H9 (cell line): ENCODE measurements around the gene PRDX1. TPM values are rescaled to one million over a fixed set of nuclear protein-coding genes. Genes with fewer than 3 reads are reported as not detected.
"Not testable (repeated sequence)": the region's sequence is repeated elsewhere in the genome, so short reads cannot be mapped to it uniquely, and the experiment has no call there.

Experiments
- DNase-seq: peaks from one replicate; pipeline ENCODE4 v3.0.0-alpha.2; 2017
- H2AFZ ChIP-seq: one replicate; pipeline ENCODE4 v1.6.1; 2013; ENCODE audit warnings: mild to moderate bottlenecking, low read length, control low read depth, moderate library complexity
- H2AK5ac ChIP-seq: 2 replicates; pipeline ENCODE4 v1.6.1; 2013; ENCODE audit warnings: low read length, control low read depth, mixed read lengths; ENCODE audit not compliant: insufficient read length
- H2BK120ac ChIP-seq: one replicate; pipeline ENCODE4 v1.6.1; 2013; ENCODE audit warnings: low read depth, mild to moderate bottlenecking, low read length, control low read depth, inconsistent platforms; ENCODE audit not compliant: poor library complexity, severe bottlenecking
- H2BK12ac ChIP-seq: 2 replicates; pipeline ENCODE4 v1.6.1; 2013; ENCODE audit warnings: low read length, control low read depth, mixed read lengths, low read depth; ENCODE audit not compliant: insufficient read length
- H2BK15ac ChIP-seq: 2 replicates; pipeline ENCODE4 v1.6.1; 2013; ENCODE audit warnings: low read depth, low read length, control low read depth
- H2BK20ac ChIP-seq: one replicate; pipeline ENCODE4 v1.6.1; 2013; ENCODE audit warnings: low read depth, mild to moderate bottlenecking, low read length, control low read depth, inconsistent platforms; ENCODE audit not compliant: poor library complexity, severe bottlenecking
- H2BK5ac ChIP-seq: 2 replicates; pipeline ENCODE4 v1.6.1; 2013; ENCODE audit warnings: low read length, control low read depth, mixed read lengths; ENCODE audit not compliant: insufficient read length
- H3K14ac ChIP-seq: 2 replicates; pipeline ENCODE4 v1.6.1; 2013; ENCODE audit warnings: low read length, control low read depth; ENCODE audit not compliant: insufficient read depth
- H3K18ac ChIP-seq: 2 replicates; pipeline ENCODE4 v1.6.1; 2013; ENCODE audit warnings: low read depth, mild to moderate bottlenecking, mixed read lengths, low read length, control low read depth; ENCODE audit not compliant: insufficient read length
- H3K23ac ChIP-seq: 2 replicates; pipeline ENCODE4 v1.6.1; 2013; ENCODE audit warnings: low read length, control low read depth, mixed read lengths, low read depth; ENCODE audit not compliant: insufficient read length
- H3K23me2 ChIP-seq: 2 replicates; pipeline ENCODE4 v1.6.1; 2013; ENCODE audit warnings: low read depth, mild to moderate bottlenecking, mixed read lengths, low read length, control low read depth; ENCODE audit not compliant: insufficient read length, poor library complexity, severe bottlenecking
- H3K27ac ChIP-seq: 2 replicates; pipeline ENCODE4 v1.5.1; 2013; ENCODE audit warnings: low read length, control low read depth, mixed read lengths, low read depth; ENCODE audit not compliant: insufficient read length
- H3K27me3 ChIP-seq: 2 replicates; pipeline ENCODE4 v1.6.1; 2013; ENCODE audit warnings: low read length, control low read depth, inconsistent platforms; ENCODE audit not compliant: insufficient read depth
- H3K4ac ChIP-seq: 2 replicates; pipeline ENCODE4 v1.6.1; 2013; ENCODE audit warnings: low read depth, mild to moderate bottlenecking, control low read depth, inconsistent platforms, low read length, moderate library complexity
- H3K4me1 ChIP-seq: 2 replicates; pipeline ENCODE4 v1.6.1; 2013; ENCODE audit warnings: low read length, control low read depth, inconsistent platforms; ENCODE audit not compliant: insufficient read depth
- H3K4me2 ChIP-seq: 2 replicates; pipeline ENCODE4 v1.6.1; 2013; ENCODE audit warnings: low read length, control low read depth, mixed read lengths; ENCODE audit not compliant: insufficient read length, insufficient read depth
- H3K56ac ChIP-seq: 2 replicates; pipeline ENCODE4 v1.6.1; 2013; ENCODE audit warnings: low read depth, mild to moderate bottlenecking, mixed read lengths, low read length, control low read depth; ENCODE audit not compliant: insufficient read length
- H3K79me1 ChIP-seq: 2 replicates; pipeline ENCODE4 v1.6.1; 2013; ENCODE audit warnings: low read depth, mild to moderate bottlenecking, moderate library complexity, low read length, control low read depth, inconsistent platforms; ENCODE audit not compliant: insufficient read depth, poor library complexity, severe bottlenecking
- H3K79me2 ChIP-seq: 2 replicates; pipeline ENCODE4 v1.6.1; 2013; ENCODE audit warnings: low read length, control low read depth, inconsistent platforms; ENCODE audit not compliant: insufficient read depth
- H3K9ac ChIP-seq: 2 replicates; pipeline ENCODE4 v1.6.1; 2013; ENCODE audit warnings: low read length, control low read depth, mixed read lengths; ENCODE audit not compliant: insufficient read length; ENCODE audit errors: extremely low read depth
- H3K9me3 ChIP-seq: one replicate; pipeline ENCODE4 v1.6.1; 2013; ENCODE audit warnings: low read depth, low read length, inconsistent platforms; ENCODE audit not compliant: control insufficient read depth
- H3T11ph ChIP-seq: one replicate; pipeline ENCODE4 v1.6.1; 2013; ENCODE audit warnings: mild to moderate bottlenecking, low read length, control low read depth, inconsistent platforms
- H4K20me1 ChIP-seq: one replicate; pipeline ENCODE4 v1.6.1; 2013; ENCODE audit not compliant: control insufficient read depth, insufficient read length, insufficient read depth
- H4K5ac ChIP-seq: 2 replicates; pipeline ENCODE4 v1.6.1; 2013; ENCODE audit warnings: low read depth, mild to moderate bottlenecking, mixed read lengths, low read length, control low read depth; ENCODE audit not compliant: insufficient read length
- H4K8ac ChIP-seq: replicated peaks from 2 replicates; pipeline ENCODE4 v1.6.1; 2013; ENCODE audit warnings: low read length, control low read depth, mixed read lengths, low read depth; ENCODE audit not compliant: insufficient read length
- H4K91ac ChIP-seq: 2 replicates; pipeline ENCODE4 v1.6.1; 2013; ENCODE audit warnings: low read depth, mild to moderate bottlenecking, moderate library complexity, mixed read lengths, low read length, control low read depth; ENCODE audit not compliant: insufficient read length
- H3K27ac Mint-ChIP-seq, 3 experiments: 2 replicates in 2 of 3; 3 replicates in 1 of 3; pipeline ENCODE4 v1.8.0; 2020 to 2021; ENCODE audit warnings: mixed read lengths in 3 of 3, mild to moderate bottlenecking in 1 of 3, moderate library complexity in 1 of 3
- H3K27me3 Mint-ChIP-seq: 2 replicates; pipeline ENCODE4 v1.8.0; 2021; ENCODE audit warnings: low read depth, mild to moderate bottlenecking, moderate library complexity, mixed read lengths
- H3K36me3 Mint-ChIP-seq, 3 experiments: 2 replicates in 2 of 3; 3 replicates in 1 of 3; pipeline ENCODE4 v1.8.0; 2020 to 2021; ENCODE audit warnings: low read depth in 3 of 3, mixed read lengths in 3 of 3; ENCODE audit not compliant: insufficient read depth in 1 of 3
- H3K4me1 Mint-ChIP-seq, 2 experiments: 2 replicates each; pipeline ENCODE4 v1.8.0; 2020; ENCODE audit warnings: mixed read lengths in 2 of 2
- H3K4me3 Mint-ChIP-seq, 2 experiments: 2 replicates in 1 of 2; 3 replicates in 1 of 2; pipeline ENCODE4 v1.8.0; 2020 to 2021; ENCODE audit warnings: mild to moderate bottlenecking in 2 of 2, mixed read lengths in 2 of 2, moderate library complexity in 1 of 2
- H3K9me3 Mint-ChIP-seq, 2 experiments: 2 replicates in 1 of 2; 3 replicates in 1 of 2; pipeline ENCODE4 v1.8.0; 2020; ENCODE audit warnings: mild to moderate bottlenecking in 2 of 2, mixed read lengths in 2 of 2, moderate library complexity in 1 of 2
- CTCF ChIP-seq: fragments of 200-600 bp; sonication (generic); conservative IDR thresholded peaks from 3 replicates; pipeline ENCODE4 v1.8.0; 2021; ENCODE audit warnings: antibody characterized with exemption, mild to moderate bottlenecking
- WGBS: extraction: QIAGEN DNeasy Blood & Tissue Kit; methylation state at CpG from one replicate; pipeline ENCODE4 v1.1.7; 2013; ENCODE audit warnings: missing lambda C conversion rate, low lambda C conversion rate, mixed read lengths; ENCODE audit not compliant: insufficient read length; ENCODE audit errors: extremely low coverage; 5-methylcytosine and 5-hydroxymethylcytosine counted together
- total RNA-seq: library from RNA; stranded (reverse); gene quantifications from 2 replicates; pipeline ENCODE4 v1.2.1, GENCODE V29; 2021

PRDX1 gene
- total RNA-seq, 1 experiment from 2014 or later = 1,003 TPM

DNA sequence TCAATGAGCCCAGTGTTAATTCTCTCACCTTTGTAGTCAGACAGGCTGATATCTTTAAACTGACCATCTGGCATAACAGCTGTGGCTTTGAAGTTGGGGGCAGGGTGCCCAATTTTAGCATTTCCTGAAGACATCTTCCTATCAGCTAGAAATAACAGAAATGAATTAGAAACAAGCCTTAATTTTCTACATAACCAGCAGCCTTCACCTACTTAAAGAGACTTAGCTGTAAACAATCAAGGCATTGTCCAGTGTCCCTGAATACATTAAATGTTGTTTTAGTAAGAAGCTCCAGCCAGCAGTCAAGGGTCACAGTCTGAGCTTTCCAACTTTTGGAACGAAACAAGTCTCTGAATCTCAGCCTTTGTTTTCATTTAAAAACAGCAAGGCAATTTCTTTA, 2.8 kb downstream of the PRDX1 start:
- H3K4me2 ChIP-seq = peak overlapping the region; percentile 75
- peaks cover 5% of the 10 kb centered on the region for H3K23me2 ChIP-seq
- no CpG with 5 or more reads among the region's 1 CpG for WGBS
- no peak overlapping the region for H3K14ac ChIP-seq
- no peak overlapping the region for H4K8ac ChIP-seq
- H3K9ac ChIP-seq = no peak overlapping the region
- Mint-ChIP-seq H3K9me3 (no peaks in the 10 kb centered on the region; a peak in 2 of 5 replicates), H3K36me3 (peaks cover 43 to 55% (median 47%) of the 10 kb centered on the region in 3 experiments; a peak in 6 of 7 replicates), H3K4me3 (peak overlapping the region; percentile 94 to 97), H3K27ac (no peak overlapping the region), H3K27me3 (no peaks in the 10 kb centered on the region), H3K4me1 (peaks cover 24 to 30% of the 10 kb centered on the region in 2 experiments)
- TF ChIP-seq CTCF = no peak
- H3K4me1 ChIP-seq = peaks cover 4% of the 10 kb centered on the region
- H2BK120ac ChIP-seq = no peak overlapping the region
- no peak overlapping the region for H2BK12ac ChIP-seq
- H3K79me1 ChIP-seq = peaks cover 3% of the 10 kb centered on the region
- no peak overlapping the region for H2BK20ac ChIP-seq
- DNase-seq = no peak
- no peak overlapping the region for H3T11ph ChIP-seq
- no peak overlapping the region for H3K27ac ChIP-seq
- no peak overlapping the region for H3K4ac ChIP-seq
- peaks cover 28% of the 10 kb centered on the region; the same call in 1 of the 2 replicates for H3K79me2 ChIP-seq
- no peak overlapping the region for H3K56ac ChIP-seq
- H2BK5ac ChIP-seq = no peak overlapping the region
- no peaks in the 10 kb centered on the region for H3K27me3 ChIP-seq
- H2BK15ac ChIP-seq = no peak overlapping the region
- H3K18ac ChIP-seq = no peak overlapping the region
- H3K9me3 ChIP-seq = no peaks in the 10 kb centered on the region
- H4K20me1 ChIP-seq = no peaks in the 10 kb centered on the region
- no peak overlapping the region for H2AK5ac ChIP-seq
- H4K5ac ChIP-seq = no peak overlapping the region
- H3K23ac ChIP-seq = no peak overlapping the region
- H4K91ac ChIP-seq = no peak overlapping the region
- no peak overlapping the region for H2AFZ ChIP-seq

- not testable (repeated sequence) for H3K27me3 ChIP-seq, H3T11ph ChIP-seq, H3K4ac ChIP-seq, H3K23me2 ChIP-seq, DNase-seq, H3K9ac ChIP-seq, H2AFZ ChIP-seq, H2BK20ac ChIP-seq, H2BK5ac ChIP-seq, H4K5ac ChIP-seq, H3K18ac ChIP-seq, H3K27ac ChIP-seq, H2BK15ac ChIP-seq, H3K9me3 Mint-ChIP-seq, H3K14ac ChIP-seq, H4K91ac ChIP-seq, H3K9me3 ChIP-seq, H3K56ac ChIP-seq, H3K4me2 ChIP-seq, H3K79me1 ChIP-seq, H2AK5ac ChIP-seq, H2BK120ac ChIP-seq, H3K4me1 ChIP-seq, H4K20me1 ChIP-seq, H3K23ac ChIP-seq, H4K8ac ChIP-seq, H2BK12ac ChIP-seq, H3K27me3 Mint-ChIP-seq
- peak overlapping the region in 1 of 3 experiments; percentile 77; a peak in 1 of 7 replicates for H3K27ac Mint-ChIP-seq
- H3K4me1 Mint-ChIP-seq = peaks cover 21 to 27% of the 10 kb centered on the region in 2 experiments
- peaks cover 48 to 60% (median 53%) of the 10 kb centered on the region in 3 experiments; a peak in 6 of 7 replicates for H3K36me3 Mint-ChIP-seq
- WGBS = no CpG with 5 or more reads among the region's 4 CpGs
- H3K79me2 ChIP-seq = peaks cover 28% of the 10 kb centered on the region; the same call in 1 of the 2 replicates
- peak overlapping the region in 1 of 2 experiments; percentile 97; a peak in 2 of 5 replicates for H3K4me3 Mint-ChIP-seq
Observed at GRCh38 chr1:45518366-45518765, 3.3 kb downstream of the PRDX1 start.
